ENCODE data around the gene PCA3.

Gene PCA3

DNA sequence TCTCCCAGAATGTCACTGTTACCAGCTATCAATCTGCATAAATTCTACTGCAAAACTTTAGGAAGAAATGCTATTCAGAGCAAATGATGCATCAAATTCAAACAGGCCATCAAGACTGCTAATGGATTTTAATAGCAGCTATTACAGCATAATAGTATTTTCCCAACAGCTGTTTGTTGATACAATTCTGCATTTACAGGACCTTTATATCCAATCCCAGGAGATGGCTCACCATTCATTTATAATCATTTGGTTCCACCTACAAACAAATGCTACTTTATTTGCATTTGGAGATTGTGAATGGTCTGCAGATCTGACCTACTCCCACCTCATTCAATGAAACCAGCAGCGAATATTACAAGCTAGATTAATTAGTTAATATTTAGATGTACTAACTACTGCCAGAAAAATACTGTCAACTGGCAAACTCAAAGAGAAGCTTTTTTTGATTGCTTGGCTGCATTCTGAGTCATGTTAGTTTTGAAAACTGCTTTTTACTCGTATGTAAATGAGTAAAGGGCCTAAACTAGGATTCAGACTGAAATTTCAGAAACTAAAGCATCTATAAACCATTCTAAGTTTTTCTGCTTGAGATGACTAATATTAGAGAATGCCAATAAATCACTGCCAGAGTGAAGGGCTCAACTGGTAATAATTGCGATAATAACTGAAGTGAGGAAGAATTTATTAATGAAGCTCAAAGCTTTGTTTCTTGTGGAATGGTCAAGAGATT, 7.1 kb upstream of the PCA3 start:
- DNase-seq (ENCODE audit: low spot score), result no peak

DNA sequence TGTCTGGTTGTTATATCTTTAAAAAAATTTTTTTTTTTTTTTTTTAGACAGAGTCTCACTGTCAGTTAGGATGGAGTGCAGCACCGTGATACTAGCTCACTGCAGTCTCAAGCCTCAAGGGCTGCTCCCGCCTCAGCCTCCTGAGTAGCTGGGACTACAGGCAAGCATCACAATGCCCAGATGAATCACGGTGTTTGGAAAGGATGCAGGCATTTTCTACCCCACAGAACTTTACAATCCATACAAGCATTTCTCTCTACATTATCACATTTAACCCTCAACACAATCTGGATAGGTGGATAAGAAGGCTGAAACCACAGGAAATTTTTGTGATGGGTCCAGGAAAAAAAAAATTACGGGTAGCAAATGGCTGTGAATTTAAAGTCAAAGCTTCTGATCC, 5.8 kb upstream of the PCA3 start:
- no peak for DNase-seq (ENCODE audit: low spot score)

DNA sequence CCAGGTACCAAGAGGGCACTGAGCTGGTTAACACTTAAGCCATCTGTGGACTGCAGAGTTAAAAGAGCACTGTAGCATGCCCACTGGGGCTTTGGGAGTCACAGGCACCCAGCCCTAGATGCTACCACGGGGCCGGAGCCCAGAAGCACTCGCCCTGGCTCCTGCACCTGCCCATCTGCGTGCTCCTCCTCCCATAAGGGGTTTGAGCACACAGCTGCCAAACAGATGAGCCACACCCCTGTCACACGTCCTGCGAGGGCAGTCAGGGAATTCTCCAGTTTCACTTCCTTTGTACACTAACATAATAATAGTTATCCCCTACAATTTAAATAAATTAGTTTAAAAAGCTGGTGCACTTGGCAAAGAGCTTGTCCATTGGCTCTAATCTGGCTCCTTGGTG, 4.5 kb upstream of the PCA3 start:
- no peak for DNase-seq (ENCODE audit: low spot score)

DNA sequence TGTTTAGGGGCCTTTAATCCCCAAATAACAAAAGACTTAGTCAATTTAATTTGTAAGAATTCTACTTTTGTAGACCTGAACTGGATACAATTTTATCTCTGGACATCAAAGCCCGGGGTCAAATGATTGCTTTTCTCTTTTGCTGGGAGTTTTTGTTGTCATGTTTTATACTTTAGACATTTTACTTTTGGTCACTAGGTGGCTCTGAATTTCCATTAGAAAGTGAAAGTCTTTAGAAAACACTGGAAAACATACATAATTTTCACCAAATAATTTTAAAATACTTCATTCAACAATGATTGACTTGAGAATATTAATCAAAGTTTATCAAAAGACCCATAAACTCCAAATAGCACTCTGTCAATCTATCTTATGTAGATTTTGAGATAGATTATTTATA, 2.8 kb upstream of the PCA3 start:
- no peak for DNase-seq (ENCODE audit: low spot score)

DNA sequence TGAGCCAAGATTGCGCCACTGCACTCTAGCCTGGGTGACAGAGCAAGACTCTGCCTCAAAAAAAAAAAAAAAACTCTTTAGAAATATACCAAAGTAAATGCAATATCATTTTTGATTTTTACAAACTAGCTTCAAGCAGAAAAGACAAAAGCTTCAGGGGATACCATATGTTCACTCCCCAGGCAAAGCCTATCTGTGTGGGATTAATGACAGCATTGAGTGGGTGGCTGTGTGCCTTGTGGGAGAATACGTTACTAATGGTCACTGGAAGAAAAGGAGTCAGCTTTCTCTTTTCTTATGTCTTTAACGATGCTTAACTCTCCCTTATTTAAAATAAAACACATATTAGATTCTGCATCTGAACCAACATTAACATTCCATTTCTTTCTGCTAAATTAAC, 1.9 kb downstream of the PCA3 start:
- DNase-seq (ENCODE audit: low spot score), result no peak

DNA sequence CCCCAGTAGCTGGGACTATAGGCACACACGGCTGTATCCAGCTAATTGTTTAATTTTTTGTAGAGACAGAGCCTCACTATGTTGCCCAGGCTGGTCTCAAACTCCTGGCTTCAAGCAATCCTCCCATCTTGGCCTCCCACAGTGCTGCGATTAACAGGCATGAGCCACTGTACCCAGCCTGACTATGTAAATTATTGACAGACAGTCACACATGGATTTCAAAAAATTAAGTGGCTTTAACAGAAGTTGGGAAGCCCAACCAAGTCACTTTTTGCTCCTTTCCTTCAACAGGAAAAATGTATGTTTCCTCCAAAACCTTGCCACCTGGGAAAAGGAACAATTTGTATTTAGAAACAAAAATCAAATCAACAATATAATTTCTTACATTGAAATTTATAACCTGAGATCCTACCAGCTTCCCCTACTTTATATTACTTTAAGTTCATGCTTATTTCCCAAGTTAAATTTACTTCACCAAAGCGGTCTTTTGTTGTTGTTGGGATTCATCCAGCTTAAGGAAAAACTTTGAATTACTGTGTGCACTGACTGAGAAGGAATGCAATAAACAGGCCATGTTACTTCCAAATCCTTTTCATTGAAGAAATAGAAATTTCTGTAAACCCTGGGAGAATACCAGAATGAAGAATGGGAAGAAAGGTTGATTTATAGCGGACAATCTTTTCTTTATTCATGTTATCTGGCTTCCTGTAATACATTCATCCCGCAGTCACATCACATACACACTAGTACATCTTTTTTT, 8.6 kb downstream of the PCA3 start:
- no peak for DNase-seq (ENCODE audit: low spot score)

DNA sequence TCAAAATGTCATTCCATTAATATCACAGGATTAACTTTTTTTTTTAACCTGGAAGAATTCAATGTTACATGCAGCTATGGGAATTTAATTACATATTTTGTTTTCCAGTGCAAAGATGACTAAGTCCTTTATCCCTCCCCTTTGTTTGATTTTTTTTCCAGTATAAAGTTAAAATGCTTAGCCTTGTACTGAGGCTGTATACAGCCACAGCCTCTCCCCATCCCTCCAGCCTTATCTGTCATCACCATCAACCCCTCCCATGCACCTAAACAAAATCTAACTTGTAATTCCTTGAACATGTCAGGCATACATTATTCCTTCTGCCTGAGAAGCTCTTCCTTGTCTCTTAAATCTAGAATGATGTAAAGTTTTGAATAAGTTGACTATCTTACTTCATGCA, 20.6 kb downstream of the PCA3 start:
- DNase-seq (ENCODE audit: low spot score), result no peak

DNA sequence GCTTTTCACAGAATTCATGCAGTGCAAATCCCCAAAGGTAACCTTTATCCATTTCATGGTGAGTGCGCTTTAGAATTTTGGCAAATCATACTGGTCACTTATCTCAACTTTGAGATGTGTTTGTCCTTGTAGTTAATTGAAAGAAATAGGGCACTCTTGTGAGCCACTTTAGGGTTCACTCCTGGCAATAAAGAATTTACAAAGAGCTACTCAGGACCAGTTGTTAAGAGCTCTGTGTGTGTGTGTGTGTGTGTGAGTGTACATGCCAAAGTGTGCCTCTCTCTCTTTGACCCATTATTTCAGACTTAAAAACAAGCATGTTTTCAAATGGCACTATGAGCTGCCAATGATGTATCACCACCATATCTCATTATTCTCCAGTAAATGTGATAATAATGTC, 21.3 kb downstream of the PCA3 start:
- no peak for DNase-seq (ENCODE audit: low spot score)

DNA sequence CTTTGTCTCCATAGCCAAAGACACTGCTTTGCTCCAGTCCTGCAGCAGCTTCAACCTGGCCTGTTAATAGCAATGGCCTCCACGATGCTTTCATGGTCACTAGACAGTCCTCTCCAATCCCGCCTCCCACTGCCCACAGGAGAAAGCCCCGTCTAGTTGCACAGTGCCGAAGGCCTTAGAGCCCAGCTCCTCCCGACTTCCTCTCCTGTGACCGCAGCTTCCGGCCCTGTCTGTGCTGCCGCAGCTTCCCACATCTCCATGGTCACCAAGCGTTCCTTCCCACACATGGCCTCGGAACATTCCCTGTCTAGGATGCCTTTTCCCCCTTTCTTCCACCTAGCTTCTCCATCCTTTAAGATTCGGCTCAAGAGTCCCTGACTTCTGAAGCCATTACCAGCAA, 23.4 kb downstream of the PCA3 start:
- no peak for DNase-seq (ENCODE audit: low spot score)

DNA sequence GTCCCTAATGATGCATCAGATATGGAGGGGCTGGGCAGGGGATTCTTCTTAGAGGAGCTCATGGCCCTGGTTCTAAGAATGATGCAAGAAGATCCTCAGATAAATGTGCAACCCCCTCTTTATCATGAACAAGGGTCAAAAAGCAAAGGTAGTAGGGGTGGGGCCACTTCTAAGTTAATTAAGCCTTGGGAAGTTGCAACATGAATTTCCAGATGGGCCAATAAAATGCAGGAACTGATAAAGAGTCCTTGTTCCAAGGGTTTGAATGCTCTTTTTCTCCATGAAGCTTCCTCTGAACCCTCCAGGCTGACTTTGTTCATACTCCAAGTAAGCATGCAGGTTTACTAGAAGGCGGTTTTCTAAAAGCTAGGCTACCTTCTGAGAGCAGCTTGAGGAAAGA, 25.6 kb downstream of the PCA3 start:
- DNase-seq (ENCODE audit: low spot score), result no peak

DNA sequence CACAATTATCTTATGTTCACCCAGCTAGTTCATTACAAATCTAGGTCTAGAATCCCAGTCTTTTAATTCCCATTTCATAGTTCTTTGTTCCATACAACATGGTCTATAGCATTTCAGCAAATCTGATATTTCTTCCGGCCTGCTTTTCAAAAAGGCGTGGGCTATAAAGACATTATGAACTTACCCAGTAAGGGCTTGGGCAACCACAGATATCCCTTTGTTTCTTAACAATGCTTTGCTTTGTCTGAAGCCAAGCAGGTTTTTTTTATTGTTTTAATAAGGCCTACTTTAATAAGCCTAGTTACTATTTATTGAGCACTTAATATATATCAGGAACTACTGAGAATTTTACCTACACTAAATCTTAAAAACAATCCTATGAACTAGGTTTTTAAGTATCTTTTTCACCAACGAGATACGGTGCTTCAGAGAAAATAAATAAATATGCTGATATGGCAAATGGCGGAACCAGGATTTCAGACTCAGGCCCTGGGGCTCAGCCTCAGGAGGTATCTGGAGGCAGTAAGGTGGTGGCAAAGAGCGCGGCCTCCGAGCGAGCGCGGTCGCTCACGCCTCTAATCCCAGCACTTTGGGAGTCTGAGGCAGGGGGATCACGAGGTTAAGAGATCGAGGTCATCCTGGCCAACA, 29.7 kb downstream of the PCA3 start:
- no peak for DNase-seq (ENCODE audit: low spot score)

DNA sequence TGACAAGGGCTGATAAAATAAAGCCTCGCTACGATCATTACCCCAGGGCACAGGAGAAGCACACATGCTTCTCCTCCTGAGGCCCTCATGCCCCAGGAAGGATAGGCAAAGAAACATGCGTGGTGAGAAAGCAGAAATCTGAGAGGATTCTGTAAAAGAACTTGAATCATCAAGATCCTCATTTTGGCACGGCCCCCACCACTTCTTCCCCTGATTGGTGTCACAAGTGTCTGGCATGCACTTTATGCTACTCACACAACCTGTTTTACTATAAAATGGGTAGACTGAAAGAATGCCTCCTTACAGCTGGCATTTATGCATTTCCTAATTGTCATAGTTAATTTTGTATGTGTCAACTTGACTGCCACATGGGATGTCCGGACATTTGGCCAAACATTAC, 32.1 kb downstream of the PCA3 start:
- no peak for DNase-seq (ENCODE audit: low spot score)

DNA sequence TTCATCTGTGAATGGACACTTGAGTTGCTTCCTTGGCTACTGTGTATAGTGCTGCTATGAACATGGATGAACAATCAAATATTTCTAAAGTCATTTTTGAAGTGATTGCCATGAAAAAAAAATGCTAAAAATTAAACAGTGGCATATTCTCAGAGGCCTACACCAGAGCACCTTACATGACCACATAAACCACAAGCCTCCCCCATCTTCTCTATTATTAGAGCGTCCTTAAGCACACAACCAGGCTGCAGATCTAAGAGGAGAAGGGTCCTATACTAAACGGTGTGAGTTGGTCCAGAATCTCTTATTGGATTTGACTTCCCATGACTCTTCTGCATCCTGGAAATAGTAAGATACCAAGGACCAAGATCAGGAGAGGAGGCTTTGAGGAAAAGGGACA, 34.3 kb downstream of the PCA3 start:
- no peak for DNase-seq (ENCODE audit: low spot score)

DNA sequence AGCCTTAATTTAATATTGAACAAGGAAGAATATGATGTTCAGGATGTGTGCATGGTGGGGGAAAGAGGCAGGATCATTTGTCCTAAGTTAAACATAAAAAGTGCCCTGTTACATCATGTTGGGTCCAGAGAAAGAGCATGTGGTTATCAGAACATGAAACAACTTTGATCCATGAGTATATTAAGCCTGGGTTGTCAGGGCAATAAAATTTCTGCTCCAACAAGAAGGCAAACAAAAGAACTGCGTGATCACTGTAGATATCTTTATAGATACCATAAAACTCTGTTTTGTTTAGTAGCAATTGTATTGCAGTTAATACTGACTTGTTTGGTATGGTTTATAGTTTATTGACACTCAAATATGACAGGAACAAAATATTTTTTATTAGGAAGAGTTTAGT, 35.2 kb downstream of the PCA3 start:
- DNase-seq (ENCODE audit: low spot score), result no peak

DNA sequence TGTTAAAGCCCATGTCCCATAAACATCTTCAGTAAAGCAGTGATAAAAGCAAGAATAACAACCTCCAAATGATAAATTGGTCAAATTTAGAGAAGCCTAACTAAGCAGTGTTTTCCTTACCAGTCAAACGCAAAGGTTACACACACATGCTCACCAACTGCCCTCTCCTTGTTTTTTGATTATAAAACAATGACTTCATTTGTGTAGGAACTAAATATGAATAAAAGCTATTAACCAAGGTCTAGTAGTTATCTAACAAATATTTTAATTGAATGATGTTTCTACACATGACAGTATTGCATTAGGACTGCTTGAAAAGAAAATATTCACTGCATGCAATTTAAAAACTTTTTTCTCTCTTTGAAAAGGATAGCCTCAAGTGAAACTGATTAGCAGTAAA, 36.7 kb downstream of the PCA3 start:
- no peak for DNase-seq (ENCODE audit: low spot score)

DNA sequence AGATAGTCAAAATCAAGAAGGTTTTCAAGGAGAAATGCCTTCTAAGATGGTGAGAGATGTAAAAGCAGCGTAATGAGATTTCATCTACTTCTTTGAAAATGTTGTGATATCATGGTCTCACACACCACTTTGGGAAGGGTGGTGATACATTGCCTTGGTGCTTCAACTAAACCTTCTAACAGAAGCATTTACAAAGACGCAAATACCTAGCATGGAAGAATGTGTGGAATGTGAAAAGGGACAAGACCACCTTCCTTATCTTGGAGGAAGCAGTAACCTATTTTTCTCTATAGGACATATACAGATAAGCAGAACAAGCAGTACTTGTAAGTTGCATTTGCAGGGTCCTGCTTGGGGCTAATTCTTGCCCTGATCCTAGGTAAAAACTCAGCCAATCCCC, 38.8 kb downstream of the PCA3 start:
- no peak for DNase-seq (ENCODE audit: low spot score)

DNA sequence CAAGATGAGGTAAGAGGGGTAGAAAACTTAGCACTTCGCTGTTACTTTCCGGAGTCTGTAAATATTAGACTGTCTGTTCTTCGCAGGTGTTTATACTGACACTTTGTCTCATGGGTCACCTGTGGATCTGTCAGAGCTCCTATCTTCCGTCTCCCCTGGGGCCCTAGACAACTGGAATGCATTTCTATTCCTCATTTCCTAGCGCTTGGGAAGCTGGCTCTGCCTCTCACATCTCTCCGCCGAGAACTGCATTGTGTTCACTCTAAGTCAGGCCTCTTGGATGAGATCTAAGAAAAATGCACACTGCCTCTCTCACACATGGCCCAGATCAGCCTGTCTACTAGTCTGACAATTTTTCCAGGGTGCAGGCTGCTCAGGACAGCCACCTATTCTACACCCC, 39.5 kb downstream of the PCA3 start:
- DNase-seq (ENCODE audit: low spot score), result no peak

DNA sequence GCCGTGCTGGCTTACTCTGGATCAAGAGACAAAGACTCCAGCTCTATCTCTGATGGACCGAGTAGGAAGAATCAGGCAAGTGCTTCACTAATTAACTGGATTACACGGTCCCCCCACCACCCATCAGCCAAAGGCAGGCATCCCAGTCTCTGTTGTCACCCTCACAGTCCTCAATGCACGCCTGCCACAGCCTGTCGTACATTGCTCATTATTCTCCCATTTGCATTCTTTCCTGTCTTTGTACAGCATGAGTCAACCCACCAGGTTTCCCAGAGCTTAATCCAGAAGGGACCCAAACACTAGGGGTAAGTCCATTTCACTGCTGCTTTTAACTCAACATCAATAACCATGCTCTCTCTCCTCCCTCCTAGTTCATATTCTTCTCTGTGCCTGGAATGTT, 44.4 kb downstream of the PCA3 start:
- no peak for DNase-seq (ENCODE audit: low spot score)

DNA sequence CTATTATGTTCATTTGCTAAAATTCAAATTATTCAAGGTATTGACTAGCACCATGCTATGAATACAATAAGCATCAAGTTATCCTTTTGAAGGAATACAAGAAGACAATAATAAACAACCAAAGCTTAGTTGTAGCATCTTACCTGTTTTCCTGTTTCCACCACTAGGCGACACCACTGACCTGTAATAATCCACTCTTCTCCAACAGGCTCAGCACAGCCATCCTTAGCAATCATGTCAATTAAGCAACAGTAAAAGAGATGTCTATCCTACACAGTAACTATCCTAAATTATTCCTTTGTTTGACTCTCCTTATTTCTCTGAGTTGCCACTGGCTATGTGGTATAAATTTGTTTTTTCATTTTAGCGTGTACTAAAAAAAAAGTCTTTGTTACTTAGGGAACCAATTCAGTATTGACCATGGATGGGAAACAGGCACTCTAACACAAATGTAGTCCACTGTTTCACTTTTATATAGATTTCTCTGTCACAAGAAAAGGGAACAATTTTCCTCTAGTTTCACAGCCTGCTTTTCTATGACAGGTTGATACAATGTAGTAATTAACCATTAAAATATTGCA, 46.2 kb downstream of the PCA3 start:
- no peak for DNase-seq (ENCODE audit: low spot score)

DNA sequence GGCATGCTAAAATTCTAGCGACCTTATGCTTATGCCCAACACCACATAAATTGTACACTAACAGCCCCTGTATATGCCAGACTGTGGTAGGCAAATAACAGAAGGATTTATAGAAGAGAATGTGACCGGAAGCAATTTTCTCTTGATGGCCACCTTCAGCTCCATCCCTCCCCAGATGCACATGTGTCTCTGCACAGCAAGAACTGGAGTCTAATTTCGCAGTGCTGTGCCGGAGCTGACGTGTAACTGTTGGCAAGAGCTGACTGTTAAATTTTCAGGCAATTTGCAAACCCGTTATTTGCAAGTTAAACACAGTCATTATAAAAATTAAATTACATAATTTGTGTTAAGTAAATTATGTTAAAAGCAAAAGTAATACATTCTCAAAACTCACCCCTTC, 48.4 kb downstream of the PCA3 start:
- DNase-seq (ENCODE audit: low spot score), result no peak

DNA sequence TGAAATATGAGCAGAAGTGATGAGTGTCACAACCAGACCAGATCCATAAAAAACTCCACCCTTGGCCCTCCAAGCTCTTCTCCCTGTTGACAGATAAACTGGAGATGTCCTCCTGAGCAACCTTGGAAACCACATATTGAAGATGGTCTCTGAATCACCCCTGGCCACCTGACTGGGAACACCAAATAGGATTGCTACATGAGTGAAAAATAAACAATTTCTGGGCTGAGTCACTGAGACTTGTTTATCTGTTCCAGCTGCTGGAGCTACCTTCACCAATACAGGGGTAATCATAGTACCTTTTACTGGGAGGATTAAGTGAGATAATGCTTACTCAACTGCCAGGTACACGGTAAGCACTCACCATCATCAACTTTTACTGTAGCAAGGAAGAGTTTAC, 53.3 kb downstream of the PCA3 start:
- no peak for DNase-seq (ENCODE audit: low spot score)

DNA sequence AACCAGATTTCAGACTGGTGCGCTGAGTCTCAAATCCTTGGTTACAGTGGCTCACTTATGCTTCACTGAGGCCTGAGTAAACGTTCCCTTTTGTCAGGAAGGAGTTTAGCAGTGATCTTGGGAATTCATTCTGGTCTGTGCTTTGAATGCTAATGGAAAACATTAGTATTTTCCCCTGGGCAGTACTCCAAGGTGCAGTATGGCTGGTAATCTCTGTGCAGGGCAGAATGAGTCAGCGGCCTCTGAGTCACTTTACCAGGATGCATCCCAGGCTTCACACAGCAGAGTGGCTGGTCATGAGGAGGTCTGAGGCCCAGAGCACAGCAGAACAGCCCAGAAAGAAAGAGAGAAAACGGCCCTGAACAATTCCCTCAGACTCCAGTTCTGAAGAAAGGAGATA, 54.0 kb downstream of the PCA3 start:
- DNase-seq (ENCODE audit: low spot score), result no peak

DNA sequence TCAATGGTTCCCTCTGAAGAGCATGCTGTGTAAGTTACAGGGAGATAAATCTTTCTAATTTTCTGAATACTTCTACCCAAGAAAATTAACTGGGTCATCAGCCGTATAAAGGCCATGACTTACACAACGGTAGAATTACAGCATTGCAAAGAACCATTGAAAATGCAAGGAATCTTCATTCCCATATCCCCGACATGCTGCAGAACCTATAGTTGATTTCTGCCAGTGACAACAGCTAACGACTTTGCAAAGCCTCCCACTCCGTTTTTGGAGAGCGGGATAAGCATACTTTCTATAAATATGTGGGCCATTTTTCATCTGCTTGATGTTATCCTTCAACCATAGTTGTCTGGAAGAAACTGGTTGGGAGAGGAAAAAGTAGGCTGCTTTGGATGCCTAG, 56.2 kb downstream of the PCA3 start:
- no peak for DNase-seq (ENCODE audit: low spot score)

Measured in CD4-positive, alpha-beta T cell treated with Interleukin-15 for 4 hours (primary cell).